Measurements from ENCODE around the gene CDX1. TPM values are rescaled to one million over a fixed set of nuclear protein-coding genes. Genes with fewer than 3 reads are reported as not detected.

CDX1 gene
- polyA plus RNA-seq, 3 donors, result not detected

DNA sequence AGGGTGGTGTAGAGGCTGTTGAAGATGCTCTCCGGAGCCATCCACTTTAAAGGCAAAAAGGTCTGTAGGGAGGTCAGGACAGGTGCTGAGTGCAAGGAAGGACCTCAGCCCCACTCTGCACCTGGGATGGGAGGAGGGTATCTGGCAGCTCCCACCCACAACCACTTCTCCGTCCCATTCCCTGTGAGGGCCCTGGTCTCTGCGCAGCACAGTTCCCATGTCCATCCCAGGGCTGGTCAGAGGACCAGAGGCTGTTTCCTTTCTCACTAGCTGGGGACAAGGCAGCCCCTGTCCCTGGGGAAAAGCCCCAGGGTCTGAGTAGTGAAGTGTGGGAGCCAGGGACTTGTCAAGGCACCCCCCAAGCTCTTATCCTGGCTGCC, 46.5 kb upstream of the CDX1 start:
- intact Hi-C loops (cut with micrococcal nuclease), result loop anchor here (5.0 kb wide), 1 partner anchor 33 kb away; the partner anchor contains the start of gene CSF1R (in 2 of the 2)
- TF ChIP-seq, protein P1, sequence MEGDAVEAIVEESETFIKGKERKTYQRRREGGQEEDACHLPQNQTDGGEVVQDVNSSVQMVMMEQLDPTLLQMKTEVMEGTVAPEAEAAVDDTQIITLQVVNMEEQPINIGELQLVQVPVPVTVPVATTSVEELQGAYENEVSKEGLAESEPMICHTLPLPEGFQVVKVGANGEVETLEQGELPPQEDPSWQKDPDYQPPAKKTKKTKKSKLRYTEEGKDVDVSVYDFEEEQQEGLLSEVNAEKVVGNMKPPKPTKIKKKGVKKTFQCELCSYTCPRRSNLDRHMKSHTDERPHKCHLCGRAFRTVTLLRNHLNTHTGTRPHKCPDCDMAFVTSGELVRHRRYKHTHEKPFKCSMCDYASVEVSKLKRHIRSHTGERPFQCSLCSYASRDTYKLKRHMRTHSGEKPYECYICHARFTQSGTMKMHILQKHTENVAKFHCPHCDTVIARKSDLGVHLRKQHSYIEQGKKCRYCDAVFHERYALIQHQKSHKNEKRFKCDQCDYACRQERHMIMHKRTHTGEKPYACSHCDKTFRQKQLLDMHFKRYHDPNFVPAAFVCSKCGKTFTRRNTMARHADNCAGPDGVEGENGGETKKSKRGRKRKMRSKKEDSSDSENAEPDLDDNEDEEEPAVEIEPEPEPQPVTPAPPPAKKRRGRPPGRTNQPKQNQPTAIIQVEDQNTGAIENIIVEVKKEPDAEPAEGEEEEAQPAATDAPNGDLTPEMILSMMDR (IDR thresholded peaks at IDR 0.05), result no peak

DNA sequence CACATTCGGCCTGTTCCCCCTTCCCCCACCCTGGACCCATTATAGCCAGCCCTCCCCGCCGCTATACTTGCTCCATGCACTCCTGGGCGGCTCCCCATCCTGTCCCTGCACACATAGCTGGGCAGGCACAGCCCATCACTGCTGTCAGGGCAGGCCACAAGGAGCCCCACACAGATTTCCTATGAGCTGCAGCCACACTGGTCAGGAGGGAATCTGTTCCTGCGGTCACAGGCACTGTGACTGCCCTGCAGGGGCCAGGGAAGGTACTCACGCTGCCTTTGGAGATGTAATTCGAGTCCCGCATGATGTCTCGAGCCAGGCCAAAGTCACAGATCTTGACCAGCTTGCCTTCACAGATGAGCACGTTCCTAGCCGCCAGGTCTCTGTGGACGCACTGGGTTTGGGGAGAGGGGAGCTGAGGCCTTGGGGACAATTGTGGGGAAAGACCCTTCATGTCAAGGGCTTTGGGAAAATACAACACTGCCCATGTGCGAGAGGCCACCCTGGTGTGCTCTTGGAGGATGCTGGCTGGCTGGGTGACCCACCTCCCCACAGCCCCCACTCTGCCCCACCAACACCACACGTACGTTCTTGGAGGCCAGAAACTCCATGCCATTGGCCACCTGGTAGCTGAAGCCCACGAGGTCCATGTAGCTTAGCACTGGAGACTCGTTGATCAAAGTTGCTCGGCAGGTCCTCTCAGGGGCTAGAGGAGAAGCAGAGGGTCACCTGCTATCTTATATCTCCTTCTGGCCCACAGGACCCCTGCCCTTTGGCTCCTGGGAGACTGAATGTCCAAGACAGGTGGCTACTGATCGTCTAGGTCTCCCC, 45.7 kb upstream of the CDX1 start:
- TF ChIP-seq, protein P1 (IDR thresholded peaks at IDR 0.05), result no peak
- intact Hi-C loops (cut with micrococcal nuclease), result loop anchor here (5.0 kb wide), 1 partner anchor 34 kb away; the partner anchor contains the start of gene CSF1R (in 2 of the 2)
- 94% methylated on average over 13 of the region's 19 CpGs for WGBS (ENCODE audit: insufficient coverage)
- DNase-seq, result no peak
- no peaks in the 10 kb centered on the region for H3K36me3 Mint-ChIP-seq
- Histone ChIP-seq H3K36me3 (replicated peaks in 1 of 2; ENCODE audit: control insufficient read depth in 1 of 2, insufficient read depth in 2 of 2, low read length in 2 of 2) (no peaks in the 10 kb centered on the region), H3K9me3 (replicated peaks in 1 of 2; ENCODE audit: control insufficient read depth in 1 of 2, insufficient read depth in 1 of 2, low read length in 2 of 2) (no peaks in the 10 kb centered on the region), H3K4me1 (ENCODE audit: control insufficient read depth in 1 of 2, insufficient read depth in 2 of 2, low read length in 2 of 2) (peaks cover 42 to 50% of the 10 kb centered on the region in 2 donors), H3K79me2 (ENCODE audit: insufficient read depth, low read length) (no peaks in the 10 kb centered on the region), H3K4me2 (replicated peaks; ENCODE audit: extremely low read depth, low read length, poor library complexity, severe bottlenecking) (no peak overlapping the region), H3K27me3 (ENCODE audit: control insufficient read depth in 2 of 2, insufficient read depth in 2 of 2, low read length in 2 of 2) (no peaks in the 10 kb centered on the region), H2AFZ (ENCODE audit: insufficient read depth, low read depth, low read length, poor library complexity, severe bottlenecking) (no peak overlapping the region), H3K27ac (ENCODE audit: low read depth in 1 of 2, low read length in 2 of 2) (no peak overlapping the region), H3K9ac (ENCODE audit: insufficient read depth, low read length, poor library complexity, severe bottlenecking) (no peak overlapping the region), H4K20me1 (ENCODE audit: insufficient read depth, low read length) (no peaks in the 10 kb centered on the region), H3K4me3 (replicated peaks in 1 of 3; ENCODE audit: low read depth in 2 of 3, low read length in 3 of 3) (no peak overlapping the region)
- peak overlapping the region in 2 of 7 donors; percentile 30 to 37 for H3K27ac Mint-ChIP-seq
- no peak overlapping the region for H3K4me3 Mint-ChIP-seq
- no peaks in the 10 kb centered on the region for H3K9me3 Mint-ChIP-seq
- peaks cover 48% of the 10 kb centered on the region for H3K4me1 Mint-ChIP-seq
- H3K27me3 Mint-ChIP-seq (ENCODE audit: low read depth in 3 of 3), result peaks cover 0 to 5% (median 4%) of the 10 kb centered on the region in 3 donors

More for the DNA sequence above, 46.5 kb upstream of the CDX1 start:
- H3K9ac ChIP-seq (ENCODE audit: insufficient read depth, low read length, poor library complexity, severe bottlenecking), result no peak overlapping the region
- Mint-ChIP-seq H3K36me3 (no peaks in the 10 kb centered on the region), H3K27me3 (ENCODE audit: low read depth in 3 of 3) (peaks cover 3 to 5% (median 4%) of the 10 kb centered on the region in 3 donors), H3K9me3 (no peaks in the 10 kb centered on the region), H3K4me1 (peaks cover 44% of the 10 kb centered on the region), H3K27ac (peak overlapping the region in 1 of 7 donors; percentile 32), H3K4me3 (no peak overlapping the region)
- no peaks in the 10 kb centered on the region for H3K79me2 ChIP-seq (ENCODE audit: insufficient read depth, low read length)
- no peak overlapping the region for H2AFZ ChIP-seq (ENCODE audit: insufficient read depth, low read depth, low read length, poor library complexity, severe bottlenecking)
- peaks cover 41 to 46% of the 10 kb centered on the region in 2 donors for H3K4me1 ChIP-seq (ENCODE audit: control insufficient read depth in 1 of 2, insufficient read depth in 2 of 2, low read length in 2 of 2)
- H3K4me3 ChIP-seq (replicated peaks in 1 of 3; ENCODE audit: low read depth in 2 of 3, low read length in 3 of 3), result no peak overlapping the region
- H3K4me2 ChIP-seq (replicated peaks; ENCODE audit: extremely low read depth, low read length, poor library complexity, severe bottlenecking), result no peak overlapping the region
- no peak overlapping the region for H3K27ac ChIP-seq (ENCODE audit: low read depth in 1 of 2, low read length in 2 of 2)
- H3K27me3 ChIP-seq (ENCODE audit: control insufficient read depth in 2 of 2, insufficient read depth in 2 of 2, low read length in 2 of 2), result no peaks in the 10 kb centered on the region
- 100% methylated on average over 2 of the region's 3 CpGs for WGBS (ENCODE audit: insufficient coverage)
- H4K20me1 ChIP-seq (ENCODE audit: insufficient read depth, low read length), result no peaks in the 10 kb centered on the region
- H3K9me3 ChIP-seq (replicated peaks in 1 of 2; ENCODE audit: control insufficient read depth in 1 of 2, insufficient read depth in 1 of 2, low read length in 2 of 2), result no peaks in the 10 kb centered on the region
- H3K36me3 ChIP-seq (replicated peaks in 1 of 2; ENCODE audit: control insufficient read depth in 1 of 2, insufficient read depth in 2 of 2, low read length in 2 of 2), result no peaks in the 10 kb centered on the region
- DNase-seq, result no peak
